ENCODE measurements around the gene ANKS1B. TPM values are rescaled to one million over a fixed set of nuclear protein-coding genes. Genes with fewer than 3 reads are reported as not detected.

ANKS1B gene
- total RNA-seq, 1 donor from 2014 or later: 2.4 TPM

- TF ChIP-seq, protein P1, sequence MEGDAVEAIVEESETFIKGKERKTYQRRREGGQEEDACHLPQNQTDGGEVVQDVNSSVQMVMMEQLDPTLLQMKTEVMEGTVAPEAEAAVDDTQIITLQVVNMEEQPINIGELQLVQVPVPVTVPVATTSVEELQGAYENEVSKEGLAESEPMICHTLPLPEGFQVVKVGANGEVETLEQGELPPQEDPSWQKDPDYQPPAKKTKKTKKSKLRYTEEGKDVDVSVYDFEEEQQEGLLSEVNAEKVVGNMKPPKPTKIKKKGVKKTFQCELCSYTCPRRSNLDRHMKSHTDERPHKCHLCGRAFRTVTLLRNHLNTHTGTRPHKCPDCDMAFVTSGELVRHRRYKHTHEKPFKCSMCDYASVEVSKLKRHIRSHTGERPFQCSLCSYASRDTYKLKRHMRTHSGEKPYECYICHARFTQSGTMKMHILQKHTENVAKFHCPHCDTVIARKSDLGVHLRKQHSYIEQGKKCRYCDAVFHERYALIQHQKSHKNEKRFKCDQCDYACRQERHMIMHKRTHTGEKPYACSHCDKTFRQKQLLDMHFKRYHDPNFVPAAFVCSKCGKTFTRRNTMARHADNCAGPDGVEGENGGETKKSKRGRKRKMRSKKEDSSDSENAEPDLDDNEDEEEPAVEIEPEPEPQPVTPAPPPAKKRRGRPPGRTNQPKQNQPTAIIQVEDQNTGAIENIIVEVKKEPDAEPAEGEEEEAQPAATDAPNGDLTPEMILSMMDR (IDR thresholded peaks at IDR 0.05; ENCODE audit: insufficient read depth, low read depth, low read length): no peak
- TF ChIP-seq EZH2 (IDR thresholded peaks at IDR 0.05; ENCODE audit: insufficient read depth, low read length): no peak
- H3K27ac ChIP-seq (ENCODE audit: low read depth, low read length): no peak overlapping the region
- no peaks in the 10 kb centered on the region for H3K4me1 ChIP-seq (ENCODE audit: insufficient read depth, low read length)
- H3K4me3 Mint-ChIP-seq (ENCODE audit: unreplicated experiment): no peak overlapping the region
- no peak for DNase-seq (ENCODE audit: low read depth)
- peaks cover 3% of the 10 kb centered on the region for H3K27me3 Mint-ChIP-seq (ENCODE audit: low read depth, unreplicated experiment)
- no peaks in the 10 kb centered on the region for H3K36me3 ChIP-seq (ENCODE audit: insufficient read depth, low read length)
- H3K9ac ChIP-seq (ENCODE audit: low read length): no peak overlapping the region
- no peak overlapping the region for H3K4me3 ChIP-seq (ENCODE audit: insufficient read depth, low read depth, low read length)
- H3K27me3 ChIP-seq (ENCODE audit: insufficient read depth, low read length): no peaks in the 10 kb centered on the region
- H3K27ac Mint-ChIP-seq (ENCODE audit: unreplicated experiment): no peak overlapping the region
- H4K20me1 ChIP-seq (ENCODE audit: insufficient read depth, low read length): no peaks in the 10 kb centered on the region
- H3K36me3 Mint-ChIP-seq (ENCODE audit: low read depth, unreplicated experiment): no peaks in the 10 kb centered on the region
- no peaks in the 10 kb centered on the region for H3K4me1 Mint-ChIP-seq (ENCODE audit: low read depth, unreplicated experiment)
- no peaks in the 10 kb centered on the region for H3K79me2 ChIP-seq (ENCODE audit: insufficient read depth, low read length)
- no peaks in the 10 kb centered on the region for H3K9me3 ChIP-seq (ENCODE audit: insufficient read depth, low read depth, low read length)
- H3K4me2 ChIP-seq (ENCODE audit: low read length): no peak overlapping the region
- no peak overlapping the region for H2AFZ ChIP-seq (ENCODE audit: low read depth, low read length)
- FAIRE-seq: no peak
- no peaks in the 10 kb centered on the region for H3K9me3 Mint-ChIP-seq (ENCODE audit: unreplicated experiment)
Observed at GRCh38 chr12:99099786-99100185, 885.0 kb downstream of the ANKS1B start.

GRCh38 chr12:99097171-99097570, 887.6 kb downstream of the ANKS1B start:
- FAIRE-seq (no peak), DNase-seq (ENCODE audit: low read depth) (no peak)
- H4K20me1 ChIP-seq (ENCODE audit: insufficient read depth, low read length): no peaks in the 10 kb centered on the region
- H3K4me3 ChIP-seq (ENCODE audit: insufficient read depth, low read depth, low read length): no peak overlapping the region
- Mint-ChIP-seq H3K27ac (ENCODE audit: unreplicated experiment) (no peak overlapping the region), H3K4me3 (ENCODE audit: unreplicated experiment) (no peak overlapping the region), H3K27me3 (ENCODE audit: low read depth, unreplicated experiment) (peaks cover 3% of the 10 kb centered on the region), H3K36me3 (ENCODE audit: low read depth, unreplicated experiment) (no peaks in the 10 kb centered on the region), H3K9me3 (ENCODE audit: unreplicated experiment) (no peaks in the 10 kb centered on the region), H3K4me1 (ENCODE audit: low read depth, unreplicated experiment) (no peaks in the 10 kb centered on the region)
- H3K4me2 ChIP-seq (ENCODE audit: low read length): no peak overlapping the region
- no peaks in the 10 kb centered on the region for H3K4me1 ChIP-seq (ENCODE audit: insufficient read depth, low read length)
- no peaks in the 10 kb centered on the region for H3K79me2 ChIP-seq (ENCODE audit: insufficient read depth, low read length)
- no peak overlapping the region for H3K27ac ChIP-seq (ENCODE audit: low read depth, low read length)
- H3K36me3 ChIP-seq (ENCODE audit: insufficient read depth, low read length): no peaks in the 10 kb centered on the region
- H3K9me3 ChIP-seq (ENCODE audit: insufficient read depth, low read depth, low read length): no peaks in the 10 kb centered on the region
- H3K9ac ChIP-seq (ENCODE audit: low read length): no peak overlapping the region
- H2AFZ ChIP-seq (ENCODE audit: low read depth, low read length): no peak overlapping the region
- TF ChIP-seq, protein P1 (IDR thresholded peaks at IDR 0.05; ENCODE audit: insufficient read depth, low read depth, low read length): no peak
- TF ChIP-seq EZH2 (IDR thresholded peaks at IDR 0.05; ENCODE audit: insufficient read depth, low read length): no peak
- H3K27me3 ChIP-seq (ENCODE audit: insufficient read depth, low read length): no peaks in the 10 kb centered on the region

GRCh38 chr12:99093166-99093565, 891.6 kb downstream of the ANKS1B start:
- H3K79me2 ChIP-seq (ENCODE audit: insufficient read depth, low read length): no peaks in the 10 kb centered on the region
- no peak for TF ChIP-seq EZH2 (IDR thresholded peaks at IDR 0.05; ENCODE audit: insufficient read depth, low read length)
- TF ChIP-seq, protein P1 (IDR thresholded peaks at IDR 0.05; ENCODE audit: insufficient read depth, low read depth, low read length): no peak
- H3K9me3 ChIP-seq (ENCODE audit: insufficient read depth, low read depth, low read length): no peaks in the 10 kb centered on the region
- no peak for DNase-seq (ENCODE audit: low read depth)
- Mint-ChIP-seq H3K4me3 (ENCODE audit: unreplicated experiment) (no peak overlapping the region), H3K36me3 (ENCODE audit: low read depth, unreplicated experiment) (no peaks in the 10 kb centered on the region), H3K27ac (ENCODE audit: unreplicated experiment) (no peak overlapping the region), H3K4me1 (ENCODE audit: low read depth, unreplicated experiment) (no peaks in the 10 kb centered on the region), H3K9me3 (ENCODE audit: unreplicated experiment) (no peaks in the 10 kb centered on the region), H3K27me3 (ENCODE audit: low read depth, unreplicated experiment) (no peaks in the 10 kb centered on the region)
- H3K4me2 ChIP-seq (ENCODE audit: low read length): no peak overlapping the region
- H3K27me3 ChIP-seq (ENCODE audit: insufficient read depth, low read length): no peaks in the 10 kb centered on the region
- no peaks in the 10 kb centered on the region for H4K20me1 ChIP-seq (ENCODE audit: insufficient read depth, low read length)
- no peak overlapping the region for H3K9ac ChIP-seq (ENCODE audit: low read length)
- H3K4me3 ChIP-seq (ENCODE audit: insufficient read depth, low read depth, low read length): no peak overlapping the region
- no peaks in the 10 kb centered on the region for H3K4me1 ChIP-seq (ENCODE audit: insufficient read depth, low read length)
- no peak for FAIRE-seq
- no peak overlapping the region for H3K27ac ChIP-seq (ENCODE audit: low read depth, low read length)
- H3K36me3 ChIP-seq (ENCODE audit: insufficient read depth, low read length): no peaks in the 10 kb centered on the region
- peak overlapping the region; percentile 21 for H2AFZ ChIP-seq (ENCODE audit: low read depth, low read length)
